CD4-positive, alpha-beta T cell treated with Interleukin-17A for 1 hour (primary cell): ENCODE data around the gene PARD3.

ENCODE experiments used
- DNase-seq: peaks from one replicate; pipeline ENCODE4 v3.0.0-alpha.2; 2020

PARD3 gene

DNA sequence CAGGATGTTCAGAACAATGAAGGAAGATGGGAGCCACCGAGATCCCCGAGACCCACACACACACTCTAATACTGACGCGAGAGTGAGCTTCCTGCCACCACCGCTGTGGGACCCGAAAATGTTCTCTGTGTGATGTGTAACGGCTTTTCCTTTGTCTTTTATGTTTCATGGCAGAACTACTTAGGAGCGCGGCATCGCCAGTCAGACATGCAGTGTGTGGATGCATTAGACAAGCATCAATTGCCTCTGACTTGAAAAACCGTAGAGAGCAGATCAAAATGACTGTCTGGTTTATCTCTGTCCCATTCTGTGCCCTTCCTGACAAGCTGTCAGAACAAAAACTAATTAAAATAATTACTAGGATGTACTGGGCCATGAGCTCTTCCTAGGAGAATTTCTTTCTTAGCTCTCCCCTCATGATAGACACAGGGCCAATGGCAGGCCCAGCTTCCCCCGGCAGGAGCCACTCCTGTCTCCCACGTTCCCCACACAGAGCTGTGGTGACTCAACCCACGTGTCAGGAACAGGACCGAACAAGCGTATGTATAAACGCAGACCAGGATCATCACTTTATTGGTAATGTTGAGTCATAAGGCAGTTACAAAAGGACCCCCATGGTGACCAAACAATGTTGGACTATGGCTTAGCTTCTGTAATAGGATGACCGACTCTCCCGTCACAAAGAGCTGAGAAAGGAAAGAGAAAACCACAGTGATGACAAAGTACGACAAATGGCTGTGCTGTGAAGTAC, 705.0 kb downstream of the PARD3 start:
- no peak for DNase-seq

GRCh38 chr10:34109495-34109894, 705.6 kb downstream of the PARD3 start:
- no peak for DNase-seq

GRCh38 chr10:34107626-34108516, 707.2 kb downstream of the PARD3 start:
- no peak for DNase-seq

GRCh38 chr10:34106356-34106885, 708.7 kb downstream of the PARD3 start:
- DNase-seq = no peak

GRCh38 chr10:34104829-34105572, 710.1 kb downstream of the PARD3 start:
- no peak for DNase-seq

DNA sequence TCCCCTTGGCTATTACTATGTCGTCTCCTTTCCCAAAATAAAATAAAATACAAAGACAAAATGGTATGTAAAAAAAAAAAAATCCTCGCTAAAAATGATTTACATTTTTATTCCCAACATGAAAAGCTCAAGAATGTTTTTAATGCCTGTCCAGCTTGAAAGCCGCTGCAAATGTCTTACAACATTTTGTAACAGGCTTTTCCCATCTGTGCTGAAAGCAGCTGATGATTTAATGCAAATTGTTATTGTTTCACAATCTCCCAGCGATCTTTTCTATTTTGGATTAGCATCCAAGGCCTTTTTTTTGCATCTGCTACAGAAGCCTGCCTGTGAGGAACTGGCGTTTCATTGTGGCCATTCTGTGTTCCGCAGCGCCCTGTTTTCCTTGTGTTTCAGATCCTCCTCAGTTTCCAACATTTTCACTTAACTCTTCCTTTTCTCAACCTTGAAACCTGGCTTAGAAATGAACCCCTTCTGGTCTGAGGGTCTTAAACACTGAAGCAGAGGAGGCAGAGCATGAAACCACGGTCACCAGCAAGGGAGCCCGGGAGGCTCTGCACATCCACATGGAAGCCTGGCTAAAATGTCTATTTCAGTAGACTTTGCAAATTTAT, 712.1 kb downstream of the PARD3 start:
- no peak for DNase-seq

DNA sequence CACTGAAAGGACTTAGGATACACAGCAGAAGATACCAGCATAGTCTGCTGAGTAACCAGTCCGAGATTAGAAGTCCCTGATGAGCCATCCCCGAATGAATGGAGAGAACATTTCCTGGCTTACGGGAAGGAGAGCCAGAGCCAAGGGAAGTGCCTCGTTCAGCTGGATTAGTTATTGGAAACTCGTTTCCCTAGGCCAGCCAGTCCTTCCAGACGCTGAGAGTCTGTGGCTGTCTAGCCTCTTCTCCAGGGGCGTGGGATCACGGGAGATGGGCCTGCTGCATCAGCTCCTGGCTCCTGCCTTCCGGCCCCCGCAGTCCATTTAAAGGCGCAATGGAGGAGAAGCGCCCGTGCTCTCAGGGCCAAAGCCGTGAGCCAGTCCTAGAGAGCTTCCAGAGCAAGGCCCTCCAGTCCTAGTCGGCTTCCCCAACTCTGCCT, 712.8 kb downstream of the PARD3 start:
- DNase-seq = no peak

DNA sequence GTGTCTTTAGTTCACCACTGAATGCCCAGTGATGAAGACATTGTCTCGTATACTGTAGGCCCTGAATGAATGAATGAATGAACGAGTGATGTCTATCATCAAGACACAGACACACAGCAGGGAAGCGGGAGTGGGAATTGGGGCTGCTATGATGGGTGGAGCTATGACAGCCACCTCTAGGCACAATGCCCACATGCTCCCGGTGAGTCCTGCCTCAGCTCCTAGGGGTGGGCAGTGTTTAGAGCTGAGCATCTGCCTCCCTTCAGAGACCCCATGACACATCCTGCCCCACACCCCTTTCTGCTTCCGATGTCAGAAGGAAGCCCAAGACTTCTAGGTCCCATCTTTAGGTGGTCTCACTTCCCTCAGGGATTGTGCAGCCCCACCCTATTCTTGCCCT, 714.1 kb downstream of the PARD3 start:
- DNase-seq = no peak

DNA sequence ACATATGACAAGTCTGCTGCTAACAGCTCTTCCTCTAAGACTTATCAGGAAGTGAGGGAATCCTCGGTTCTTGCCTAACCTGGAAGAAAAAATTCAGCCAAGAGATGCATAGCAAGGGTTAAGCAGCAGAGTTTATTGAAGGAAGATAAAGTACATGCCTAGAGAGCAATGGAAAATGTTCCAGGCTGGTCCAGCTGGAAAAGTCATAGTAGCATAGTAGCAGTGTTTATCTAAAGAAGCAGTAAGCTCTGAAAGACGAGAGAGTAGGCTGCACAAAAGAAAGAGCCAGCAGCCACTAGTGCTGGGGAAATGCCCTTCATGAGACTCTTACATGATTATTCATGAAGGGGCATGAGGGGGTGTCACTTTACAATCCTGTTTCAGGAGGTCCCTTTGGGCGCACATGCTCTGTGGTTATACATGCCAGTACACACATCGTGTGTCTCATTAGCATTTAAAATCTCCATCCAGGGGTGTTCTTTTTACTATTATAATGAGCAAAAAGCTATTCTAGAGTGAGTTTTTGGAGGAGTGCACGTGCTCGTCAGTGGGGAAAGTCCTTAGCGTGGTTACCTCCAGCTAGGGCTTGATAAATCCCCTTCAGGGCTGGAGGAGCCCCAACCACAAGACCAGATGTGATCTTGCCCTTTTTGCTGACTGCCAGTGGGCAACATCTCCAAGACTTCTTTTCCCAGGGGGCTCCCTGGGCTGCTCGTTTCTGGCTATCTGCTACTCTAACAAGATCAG, 716.1 kb downstream of the PARD3 start:
- no peak for DNase-seq

DNA sequence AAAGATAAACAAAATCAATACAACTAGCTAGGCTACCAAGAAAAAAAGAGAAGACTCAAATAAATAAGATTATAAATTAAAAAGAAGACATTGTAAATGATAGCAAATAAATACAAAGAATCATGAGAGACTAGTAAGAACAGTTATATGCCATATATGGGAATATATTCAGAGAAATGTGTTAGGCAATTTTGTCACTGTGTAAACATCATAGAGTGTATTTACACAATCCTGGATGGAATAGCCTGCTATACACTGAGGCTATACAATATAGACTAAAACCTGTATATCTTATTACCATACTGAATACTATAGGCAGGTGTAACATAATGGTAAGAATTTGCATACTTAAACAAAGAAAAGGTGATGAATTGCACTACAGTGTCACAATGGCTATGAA, 717.4 kb downstream of the PARD3 start:
- DNase-seq = no peak

GRCh38 chr10:34094961-34095360, 720.1 kb downstream of the PARD3 start:
- no peak for DNase-seq

- no peak for DNase-seq
These were observed 720.9 kb downstream of the PARD3 start for GRCh38 chr10:34094146-34094696.

DNA sequence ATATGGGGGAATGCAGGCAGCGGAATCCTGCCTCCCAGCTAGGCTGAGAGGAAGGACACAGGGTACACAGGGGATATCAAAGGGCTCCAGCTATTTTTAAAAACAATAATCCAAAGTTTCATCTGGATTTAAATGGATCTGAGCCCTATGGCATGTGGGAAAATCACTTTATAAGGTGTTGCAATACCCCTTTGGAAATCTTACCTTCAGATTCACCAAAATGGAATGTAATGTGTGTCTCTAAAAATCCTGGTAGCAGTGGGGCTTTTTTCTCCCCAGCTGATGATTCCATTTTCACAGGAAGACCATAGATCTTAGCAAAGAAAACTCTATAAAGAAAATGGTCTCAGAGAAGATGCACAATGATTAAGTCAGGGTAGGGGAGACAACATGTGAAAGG, 722.2 kb downstream of the PARD3 start:
- DNase-seq = no peak

GRCh38 chr10:34091635-34092195, 723.4 kb downstream of the PARD3 start:
- DNase-seq = no peak

GRCh38 chr10:34089253-34089652, 725.8 kb downstream of the PARD3 start:
- DNase-seq = no peak

DNA sequence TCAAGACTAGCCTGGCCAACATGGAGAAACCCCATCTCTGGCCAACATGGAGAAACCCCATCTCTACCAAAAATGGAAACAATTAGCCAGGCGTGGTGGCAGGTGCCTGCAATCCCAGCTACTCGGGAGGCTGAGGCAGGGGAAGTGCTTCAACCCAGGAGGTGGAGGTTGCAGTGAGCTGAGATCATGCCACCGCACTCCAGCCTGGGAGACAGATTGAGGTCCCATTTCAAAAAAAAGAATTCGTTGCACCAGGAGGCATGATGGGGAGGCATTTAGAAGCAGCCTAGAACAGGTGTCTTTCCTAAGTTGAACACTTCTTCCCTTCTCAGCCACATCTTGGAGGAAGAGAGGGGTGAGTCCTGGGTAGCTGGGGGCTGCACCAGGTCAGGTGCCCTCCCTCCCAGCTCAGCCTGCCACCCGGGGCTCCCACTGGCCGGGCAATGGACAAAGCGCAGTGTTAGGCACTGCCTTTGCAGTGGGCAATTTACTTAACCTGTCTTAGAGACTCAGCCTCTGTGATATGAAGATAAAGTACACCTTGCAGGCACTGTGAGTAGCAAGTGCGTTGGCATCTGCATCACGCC, 726.8 kb downstream of the PARD3 start:
- DNase-seq = no peak

- no peak for DNase-seq
These were observed 728.0 kb downstream of the PARD3 start for GRCh38 chr10:34087095-34087418.

DNA sequence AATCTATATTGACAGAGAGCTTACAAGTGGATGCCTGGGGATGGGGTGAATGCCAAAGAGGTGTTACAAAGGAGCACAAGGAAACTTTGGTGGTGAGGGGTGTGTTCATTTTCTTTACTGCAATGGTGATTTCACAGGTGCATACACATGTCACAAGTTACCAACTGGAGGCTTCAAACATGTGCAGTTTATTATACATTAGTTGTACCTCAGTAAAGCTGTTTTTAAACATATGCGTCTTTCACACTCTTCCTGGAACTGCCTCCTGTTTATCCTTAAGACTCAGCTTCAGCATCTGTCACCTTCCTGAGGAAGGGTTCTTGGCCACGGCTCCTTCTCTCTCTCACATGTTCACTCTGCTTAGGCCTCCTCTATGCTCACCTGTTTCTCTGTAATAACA, 731.5 kb downstream of the PARD3 start:
- no peak for DNase-seq

DNA sequence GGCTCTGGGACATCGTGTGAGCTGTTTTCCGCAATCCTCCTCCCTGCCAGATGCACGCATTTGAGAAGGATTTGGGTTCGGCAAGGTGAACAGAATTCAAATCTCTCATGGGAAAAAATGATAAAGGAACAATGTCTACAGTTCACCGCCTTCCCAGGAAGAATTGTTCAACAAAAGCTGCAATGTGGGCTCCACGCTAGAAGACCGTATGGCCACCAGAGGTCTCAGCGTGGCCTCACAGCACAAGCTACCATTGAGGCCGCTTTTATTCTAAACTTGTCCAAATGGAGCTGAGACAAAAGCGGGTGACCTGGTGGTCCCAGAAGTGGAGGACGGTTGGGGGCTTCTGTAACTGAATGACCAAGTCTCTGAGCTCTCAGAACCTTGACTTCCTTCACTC, 733.1 kb downstream of the PARD3 start:
- DNase-seq = no peak

DNA sequence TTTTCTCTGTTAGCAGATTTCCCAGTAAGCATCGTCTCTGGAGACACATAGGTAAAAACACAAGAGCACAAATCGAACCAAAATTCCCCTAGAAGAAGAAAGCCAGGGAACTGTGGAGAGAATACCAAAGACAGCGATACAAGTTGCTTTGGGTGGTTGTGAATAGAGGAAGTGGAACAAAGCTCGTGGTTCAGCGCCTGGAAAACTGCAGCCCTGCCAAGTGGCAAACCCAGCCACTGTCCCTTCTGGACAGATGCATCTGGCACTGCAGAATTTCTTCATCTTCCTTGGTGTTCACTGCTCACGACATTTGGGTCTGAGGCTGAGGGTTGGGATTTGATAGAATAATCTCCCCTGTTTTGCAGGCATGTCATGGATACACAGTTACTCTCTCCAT, 733.8 kb downstream of the PARD3 start:
- DNase-seq = no peak
